Suppressor macrophage (primary cell): ENCODE results near the gene APOM.

Experiments used
- DNase-seq, 4 experiments: peaks; one replicate each; pipeline ENCODE4 v3.0.0-alpha.2; 2020 to 2022
- total RNA-seq, 17 experiments: gene quantifications; one replicate each; lab custom pipeline; 2026; ENCODE audit warnings: mixed read lengths in 6 of 17, inconsistent platforms in 3 of 17; lab: John Stamatoyannopoulos, UW

The APOM gene
- total RNA-seq, result 0.39 to 1.5 (median 0.81) reads per million in 17 experiments

GRCh38 chr6:31655349-31656237, at the start of gene APOM:
Gene APOM (plus strand): TSS chr6:31655894. CDS start chr6:31655967, 73 bp downstream.
- DNase-seq, result no peak

DNA sequence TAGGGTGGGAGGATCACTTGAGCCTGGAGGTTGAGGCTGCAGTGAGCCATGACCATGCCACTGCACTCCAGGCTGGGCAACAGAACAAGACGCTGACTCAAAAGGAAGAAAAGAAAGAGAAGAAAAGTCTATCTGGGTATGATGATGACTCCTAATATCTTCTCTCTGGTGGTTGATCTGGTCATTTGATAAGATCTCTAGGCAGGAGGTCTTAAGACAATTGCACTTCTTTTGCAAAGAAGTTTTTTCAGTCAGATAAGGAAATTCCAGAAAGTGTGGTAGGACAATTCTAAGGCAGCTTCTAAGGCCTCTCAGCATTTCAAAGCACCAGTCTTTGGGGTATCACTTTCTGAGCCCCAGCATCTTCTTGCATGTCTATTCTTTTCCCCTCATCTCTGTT, 48.4 kb upstream of the APOM start:
- no peak for DNase-seq

- DNase-seq, result no peak
Observed at GRCh38 chr6:31609519-31610406, 45.9 kb upstream of the APOM start.

GRCh38 chr6:31610968-31611367, 44.7 kb upstream of the APOM start:
- DNase-seq, result peak in 3 of 4 experiments; percentile 40 to 57 (median 45)

GRCh38 chr6:31614075-31614619, 41.5 kb upstream of the APOM start:
- peak; percentile 61 to 81 (median 72) for DNase-seq

DNA sequence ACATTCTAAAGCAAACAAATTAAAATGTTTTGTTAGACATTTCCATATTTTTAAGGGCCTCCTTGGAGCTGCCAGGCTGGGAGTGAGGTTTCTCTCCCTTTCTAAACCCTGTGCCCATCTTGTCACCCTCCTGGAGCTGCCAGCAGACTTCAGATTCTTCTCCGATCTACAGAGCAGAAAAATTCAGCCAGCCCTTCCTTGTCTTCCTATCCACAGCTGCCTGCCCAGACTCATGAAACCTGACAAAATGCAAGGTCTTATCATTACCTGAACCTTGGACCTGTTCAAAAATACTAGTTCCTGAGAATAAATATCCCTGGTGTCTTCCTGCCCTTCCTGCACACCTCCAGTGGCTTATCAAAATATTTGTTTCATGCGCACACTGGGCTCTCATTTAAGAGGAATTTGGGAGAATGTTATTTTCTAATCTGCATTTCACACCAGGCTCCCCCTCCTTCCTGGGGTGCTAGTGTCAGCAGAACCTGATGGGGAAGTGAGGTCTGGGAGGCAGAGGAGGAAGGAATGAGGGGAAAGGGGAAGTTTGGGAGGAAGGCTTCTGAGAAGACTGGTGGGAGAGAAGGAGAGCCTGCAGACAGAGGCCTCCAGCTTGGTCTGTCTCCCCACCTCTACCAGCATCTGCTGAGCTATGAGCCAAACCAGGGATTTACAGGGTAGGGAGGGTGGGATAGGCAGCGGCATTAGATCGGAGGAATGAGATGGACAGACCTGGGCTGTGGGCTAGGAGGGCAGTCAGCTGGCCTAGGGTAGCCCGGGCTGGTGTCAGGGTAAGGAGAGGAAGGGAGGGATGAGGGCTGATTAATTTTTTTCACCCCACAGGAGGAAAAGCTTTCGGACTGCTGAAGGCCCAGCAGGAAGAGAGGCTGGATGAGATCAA, 40.8 kb upstream of the APOM start, which contains the start of gene AIF1:
Gene AIF1, plus strand, starts transcription at position 551 of the 895 bp plus-strand sequence. Its CDS starts 96 bp downstream, at position 647.
- DNase-seq, result peak; percentile 66 to 90 (median 88)

DNA sequence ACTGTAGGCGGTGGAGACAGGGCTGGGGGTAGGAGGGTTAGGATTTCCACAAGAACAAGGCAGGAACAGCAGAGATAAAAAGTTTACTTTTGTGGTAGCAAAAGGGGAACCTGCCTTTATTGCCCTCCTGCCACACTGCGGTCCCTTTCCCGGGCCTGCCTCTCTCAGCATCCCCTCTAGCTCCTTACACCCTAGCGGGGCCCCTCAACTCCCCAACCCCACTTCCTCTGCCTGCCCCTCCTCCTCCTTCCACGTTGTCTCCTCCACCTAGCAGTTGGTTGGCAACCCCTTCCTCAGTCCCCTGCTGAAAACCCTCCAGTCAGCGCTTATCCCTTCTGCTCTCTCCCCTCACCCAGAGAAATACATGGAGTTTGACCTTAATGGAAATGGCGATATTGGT, 39.9 kb upstream of the APOM start:
- DNase-seq, result peak in 3 of 4 experiments; percentile 38 to 49 (median 41)

DNA sequence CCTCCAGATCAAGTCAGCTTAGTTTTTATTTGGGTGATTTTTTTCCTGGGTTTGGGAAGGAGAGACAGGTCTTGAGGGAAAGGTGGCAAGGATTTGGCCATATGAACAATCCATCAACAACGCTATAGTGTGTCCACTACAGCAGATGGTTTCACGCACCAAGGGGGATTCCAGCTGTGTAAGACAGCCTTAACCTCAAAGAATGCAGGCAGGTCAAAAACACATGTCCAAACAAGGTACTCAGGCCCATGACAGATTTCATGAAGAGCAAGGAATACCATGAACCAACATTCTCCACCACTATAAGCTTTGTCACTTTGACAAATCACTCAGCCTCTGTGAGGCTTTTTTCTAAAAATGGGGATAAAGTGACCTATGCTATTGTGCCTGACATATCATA, 38.7 kb upstream of the APOM start:
- DNase-seq, result no peak

- peak; percentile 99 to 100 (median 100) for DNase-seq
Observed at GRCh38 chr6:31619805-31620585, 35.7 kb upstream of the APOM start.

- DNase-seq, result peak in 3 of 4 experiments; percentile 64 to 81 (median 75)
Observed at GRCh38 chr6:31620586-31621319, 34.9 kb upstream of the APOM start, which contains the start of gene PRRC2A. Gene PRRC2A (plus strand): TSS chr6:31620715. CDS start chr6:31622790, 2,075 bp downstream.

- DNase-seq, result no peak
Observed at GRCh38 chr6:31621320-31621939, 34.3 kb upstream of the APOM start.

- no peak for DNase-seq
Observed at GRCh38 chr6:31621991-31622390, 33.7 kb upstream of the APOM start.

GRCh38 chr6:31622684-31623091, 33.0 kb upstream of the APOM start:
- DNase-seq, result peak; percentile 26 to 68 (median 56)

- DNase-seq, result no peak
Observed at GRCh38 chr6:31624070-31624469, 31.6 kb upstream of the APOM start.

DNA sequence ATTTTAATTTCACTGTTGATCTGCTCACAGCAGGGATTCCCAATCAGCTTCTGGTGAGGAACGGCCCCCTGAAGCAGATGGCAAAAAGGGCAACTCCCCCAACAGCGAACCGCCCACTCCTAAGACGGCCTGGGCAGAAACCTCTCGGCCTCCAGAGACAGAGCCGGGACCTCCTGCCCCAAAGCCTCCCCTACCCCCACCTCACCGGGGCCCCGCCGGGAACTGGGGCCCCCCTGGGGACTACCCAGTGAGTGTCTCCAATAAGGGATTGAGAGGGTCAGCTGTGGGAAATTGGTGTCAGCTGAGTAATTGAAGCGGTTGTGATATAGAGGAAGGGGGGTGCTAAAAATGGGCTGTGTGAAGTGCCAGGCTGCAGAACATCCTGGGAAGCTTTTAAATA, 28.7 kb upstream of the APOM start:
- DNase-seq, result no peak

DNA sequence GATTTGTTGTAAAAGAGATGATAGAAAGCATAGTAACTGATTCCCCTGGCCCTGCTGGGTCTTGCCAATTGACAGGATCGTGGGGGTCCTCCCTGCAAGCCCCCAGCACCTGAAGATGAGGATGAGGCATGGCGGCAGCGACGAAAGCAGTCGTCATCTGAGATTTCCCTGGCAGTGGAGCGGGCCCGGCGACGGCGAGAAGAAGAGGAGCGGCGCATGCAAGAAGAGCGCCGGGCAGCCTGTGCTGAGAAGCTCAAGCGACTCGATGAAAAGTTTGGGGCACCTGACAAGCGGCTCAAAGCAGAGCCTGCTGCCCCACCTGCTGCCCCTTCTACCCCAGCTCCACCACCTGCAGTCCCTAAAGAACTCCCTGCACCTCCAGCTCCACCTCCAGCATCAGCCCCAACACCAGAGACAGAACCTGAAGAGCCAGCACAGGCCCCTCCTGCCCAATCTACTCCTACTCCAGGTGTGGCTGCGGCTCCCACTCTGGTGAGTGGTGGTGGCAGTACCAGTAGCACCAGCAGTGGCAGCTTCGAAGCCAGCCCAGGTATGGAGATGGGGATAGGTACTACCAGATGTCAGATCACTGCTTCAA, 27.9 kb upstream of the APOM start:
- DNase-seq, result no peak

- DNase-seq, result no peak
Observed at GRCh38 chr6:31629014-31629413, 26.7 kb upstream of the APOM start.

- no peak for DNase-seq
Observed at GRCh38 chr6:31630177-31630934, 25.3 kb upstream of the APOM start.
